HG02642 (cell line): ENCODE results near the gene ARHGAP33.

Source experiments
- ATAC-seq: cut with Tn5 transposase; IDR thresholded peaks from one replicate; pipeline ENCODE4 v1.9.1; 2021; ENCODE audit warnings: mild to moderate bottlenecking; ENCODE audit not compliant: unreplicated experiment, poor library complexity

Gene ARHGAP33

DNA sequence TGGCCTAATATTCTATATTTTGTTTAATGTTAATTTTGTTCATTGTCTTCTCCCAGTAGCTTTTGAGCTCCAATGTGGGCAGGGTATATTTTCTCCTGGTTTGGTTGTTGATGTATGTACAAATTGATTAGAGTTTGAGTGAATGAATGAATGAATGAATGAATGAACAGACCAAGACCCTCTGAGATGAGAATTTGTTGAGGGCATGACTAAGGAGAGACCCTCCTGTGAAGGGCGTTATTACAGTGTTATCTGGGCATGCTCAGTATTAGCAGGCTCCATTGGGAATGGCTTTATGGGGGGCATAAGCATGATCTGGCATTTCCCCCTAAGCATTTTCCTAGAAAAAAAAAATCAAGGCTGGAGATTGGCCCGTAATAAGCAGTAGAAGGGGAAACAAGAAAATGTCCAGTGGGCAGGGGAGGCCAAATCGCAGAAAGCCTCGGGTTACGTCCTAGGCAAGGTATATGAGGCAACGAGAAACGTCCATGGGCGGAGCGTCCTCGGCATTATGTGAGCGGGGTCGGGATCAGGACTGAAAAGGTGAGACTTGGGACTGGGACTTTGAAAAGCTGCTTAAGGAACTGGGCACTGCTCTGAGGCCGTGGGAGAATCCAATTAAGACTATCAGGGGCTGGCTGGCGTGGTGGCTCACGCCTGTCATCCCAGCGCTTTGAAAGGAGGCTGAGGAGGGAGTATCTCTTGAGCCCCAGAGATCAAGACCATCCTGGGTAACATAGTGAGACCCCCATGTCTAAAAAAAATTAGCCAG lies 904 bp upstream of the ARHGAP33 start:
- no peak for ATAC-seq

DNA sequence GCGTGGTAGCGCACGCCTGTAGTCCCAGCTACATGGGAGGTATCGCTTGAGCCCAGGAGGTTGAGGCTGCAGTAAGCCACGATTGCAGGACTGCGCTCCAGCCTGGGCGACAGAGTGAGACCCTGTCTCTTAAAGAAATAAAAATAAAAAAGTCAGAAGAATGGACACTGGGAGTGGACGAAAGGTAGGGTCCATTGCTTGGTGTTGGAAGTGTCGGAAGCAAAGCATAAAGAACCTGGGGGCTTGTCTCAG lies 392 bp upstream of the ARHGAP33 start:
- ATAC-seq, result no peak

DNA sequence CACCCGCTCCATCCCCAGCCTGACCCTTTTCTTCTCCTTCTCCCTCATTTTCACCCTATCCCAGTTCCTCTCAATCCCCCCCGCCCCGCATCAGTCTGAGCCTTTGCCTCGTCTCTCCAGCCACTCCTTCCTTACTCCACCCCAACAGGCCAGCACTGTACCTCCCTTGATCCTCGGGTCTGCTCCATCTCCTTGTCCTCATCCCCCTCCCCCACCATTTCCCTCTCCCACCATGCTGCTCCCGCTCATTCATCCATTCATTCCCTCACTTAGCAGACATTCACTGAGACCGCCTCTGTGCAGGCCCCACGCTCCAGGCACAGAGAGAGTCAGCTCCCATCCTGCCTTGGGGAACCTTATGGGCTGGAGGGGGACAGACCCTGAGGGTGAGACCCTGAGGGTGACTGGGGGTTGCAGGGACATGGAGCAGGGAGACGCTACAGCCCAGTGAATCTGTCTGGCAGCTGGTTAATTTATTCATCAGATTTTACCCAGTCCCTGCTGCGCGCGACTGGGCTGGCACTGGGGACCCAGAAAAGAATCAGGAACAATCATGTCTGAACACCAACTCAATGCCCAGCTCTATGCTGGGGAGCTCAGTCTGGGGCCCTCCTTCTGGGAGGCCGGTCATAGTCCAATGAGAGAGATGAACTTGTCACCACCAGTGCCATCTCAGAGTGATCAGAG lies 881 bp downstream of the ARHGAP33 start:
- no peak for ATAC-seq

DNA sequence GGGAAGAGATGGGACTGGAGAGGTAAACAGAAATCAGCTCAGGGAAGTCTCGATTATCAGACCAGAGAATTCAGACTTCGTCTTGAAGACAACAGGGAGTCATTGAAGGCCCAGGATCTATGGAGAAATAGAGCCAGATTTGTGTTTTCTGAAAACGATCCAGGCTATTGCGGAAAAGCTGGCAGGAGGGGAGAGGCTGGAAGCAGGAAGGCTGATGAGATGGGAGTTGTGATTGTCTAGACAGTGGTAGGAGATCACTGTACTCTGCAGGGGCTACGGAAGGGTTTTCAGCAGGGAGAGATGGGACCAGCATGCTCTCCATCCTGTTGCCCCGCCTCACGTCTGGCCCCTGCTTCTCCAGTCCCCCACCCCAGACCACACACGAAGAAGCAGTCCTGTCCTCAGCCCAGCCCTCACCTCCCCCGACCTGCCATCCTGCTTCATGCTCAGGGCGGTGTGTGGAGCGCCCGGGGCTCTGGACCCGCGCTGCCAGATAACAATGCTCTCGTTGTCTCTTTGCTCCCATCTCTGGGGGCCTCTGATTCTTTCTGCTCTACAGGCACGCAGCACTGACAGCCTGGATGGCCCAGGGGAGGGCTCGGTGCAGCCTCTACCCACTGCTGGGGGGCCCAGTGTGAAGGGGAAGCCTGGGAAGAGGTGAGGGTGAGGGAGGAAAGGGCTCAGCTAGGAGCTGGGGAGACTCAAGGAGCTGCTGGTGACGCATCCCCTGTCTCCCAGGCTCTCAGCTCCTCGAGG lies 1.9 kb downstream of the ARHGAP33 start:
- ATAC-seq, result no peak

DNA sequence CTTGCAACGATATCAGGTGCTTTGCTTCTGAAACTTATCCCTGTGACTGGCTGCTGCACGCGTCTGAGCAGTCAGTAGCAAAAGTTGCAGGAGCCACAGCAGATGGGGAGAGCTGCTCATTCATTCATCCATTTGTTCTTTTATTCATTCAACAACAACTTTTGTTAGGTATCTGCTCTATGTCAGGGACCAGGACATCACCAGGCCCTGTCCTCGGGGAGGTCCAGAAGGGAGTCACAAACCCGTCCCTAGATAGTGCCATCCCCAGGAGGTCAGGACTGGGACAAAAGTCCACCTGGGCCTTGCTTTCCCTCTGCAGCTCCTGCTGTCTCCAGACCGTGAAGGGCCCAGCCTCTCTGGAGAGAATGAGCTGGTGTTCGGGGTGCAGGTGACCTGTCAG lies 2.6 kb downstream of the ARHGAP33 start:
- no peak for ATAC-seq

DNA sequence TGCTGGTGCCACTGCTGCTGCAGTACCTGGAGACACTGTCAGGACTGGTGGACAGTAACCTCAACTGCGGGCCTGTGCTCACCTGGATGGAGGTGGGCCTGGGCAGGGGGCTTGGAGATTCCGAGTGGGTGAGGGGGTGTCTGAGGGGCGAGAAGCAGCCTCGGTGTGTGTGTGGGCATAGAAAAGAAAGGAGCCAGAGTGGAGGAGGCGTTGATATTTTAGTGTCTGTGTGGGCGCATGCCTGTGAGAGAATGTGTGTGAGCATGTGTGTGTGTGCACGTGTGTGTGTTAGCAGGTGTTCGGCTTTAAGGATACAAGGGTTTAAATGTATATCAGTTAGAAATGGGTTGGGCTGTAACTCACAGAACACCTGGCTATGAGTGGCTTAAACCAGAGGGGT lies 3.7 kb downstream of the ARHGAP33 start:
- ATAC-seq, result no peak

DNA sequence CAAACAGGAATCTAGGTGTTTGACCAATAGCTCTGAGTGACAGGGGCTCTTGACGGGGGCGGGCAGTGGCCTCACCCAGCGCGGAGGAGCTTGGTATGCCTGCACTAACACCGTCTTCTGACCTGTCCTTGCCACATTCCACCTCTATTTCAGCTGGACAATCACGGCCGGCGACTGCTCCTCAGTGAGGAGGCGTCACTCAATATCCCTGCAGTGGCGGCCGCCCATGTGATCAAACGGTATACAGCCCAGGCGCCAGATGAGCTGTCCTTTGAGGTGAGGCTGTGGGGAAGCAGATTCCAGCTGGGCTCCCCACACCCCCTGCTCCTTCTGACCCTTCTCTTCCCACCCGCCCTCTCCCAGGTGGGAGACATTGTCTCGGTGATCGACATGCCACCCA lies 4.7 kb downstream of the ARHGAP33 start:
- ATAC-seq, result no peak

DNA sequence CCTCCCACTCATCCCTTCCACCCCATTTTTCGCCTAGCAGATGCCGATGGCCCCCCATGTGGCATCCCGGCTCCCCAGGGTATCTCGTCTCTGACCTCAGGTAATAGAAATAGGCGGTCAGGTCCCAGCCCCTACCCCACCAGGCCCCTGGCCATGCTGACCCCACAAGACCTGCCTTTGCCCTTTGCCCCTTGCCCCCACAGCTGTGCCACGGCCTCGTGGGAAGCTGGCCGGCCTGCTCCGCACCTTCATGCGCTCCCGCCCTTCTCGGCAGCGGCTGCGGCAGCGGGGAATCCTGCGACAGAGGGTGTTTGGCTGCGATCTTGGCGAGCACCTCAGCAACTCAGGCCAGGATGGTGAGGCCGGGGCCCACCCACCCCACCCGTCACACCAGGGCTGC lies 5.4 kb downstream of the ARHGAP33 start:
- ATAC-seq, result no peak

DNA sequence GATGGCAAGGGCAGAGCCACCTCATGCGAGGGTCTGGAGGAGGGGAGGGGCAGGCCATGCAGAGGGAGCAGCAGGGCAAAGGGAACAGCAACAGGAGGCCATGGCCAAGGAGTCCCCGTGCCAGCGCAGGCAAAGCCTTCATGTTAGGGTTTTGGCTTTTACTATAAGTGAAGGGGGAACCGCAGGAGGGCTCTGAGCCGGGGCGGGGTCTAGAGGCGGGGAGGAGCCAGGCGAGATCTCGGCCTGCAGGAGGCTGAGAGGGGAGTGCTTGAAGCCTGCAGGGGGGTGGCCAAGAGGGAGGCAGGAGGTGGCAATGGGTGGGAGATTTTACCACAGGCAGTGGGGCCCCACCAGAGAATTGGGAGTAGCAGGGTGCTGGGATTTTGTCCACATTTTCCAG lies 6.3 kb downstream of the ARHGAP33 start:
- ATAC-seq, result no peak

DNA sequence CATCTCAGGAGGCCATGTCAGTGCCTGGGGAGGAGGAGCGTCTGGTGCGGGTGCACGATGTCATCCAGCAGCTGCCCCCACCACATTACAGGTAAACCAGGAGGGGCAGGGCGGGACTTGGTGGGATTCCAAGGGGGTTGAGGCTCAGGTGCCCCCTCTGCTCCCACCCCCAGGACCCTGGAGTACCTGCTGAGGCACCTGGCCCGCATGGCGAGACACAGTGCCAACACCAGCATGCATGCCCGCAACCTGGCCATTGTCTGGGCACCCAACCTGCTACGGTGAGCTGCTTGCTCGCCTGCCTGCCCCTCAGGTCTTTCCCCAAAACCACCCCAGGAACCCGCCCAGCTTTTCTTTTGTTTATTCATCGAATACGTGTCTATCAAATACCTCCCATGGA lies 7.2 kb downstream of the ARHGAP33 start:
- no peak for ATAC-seq

DNA sequence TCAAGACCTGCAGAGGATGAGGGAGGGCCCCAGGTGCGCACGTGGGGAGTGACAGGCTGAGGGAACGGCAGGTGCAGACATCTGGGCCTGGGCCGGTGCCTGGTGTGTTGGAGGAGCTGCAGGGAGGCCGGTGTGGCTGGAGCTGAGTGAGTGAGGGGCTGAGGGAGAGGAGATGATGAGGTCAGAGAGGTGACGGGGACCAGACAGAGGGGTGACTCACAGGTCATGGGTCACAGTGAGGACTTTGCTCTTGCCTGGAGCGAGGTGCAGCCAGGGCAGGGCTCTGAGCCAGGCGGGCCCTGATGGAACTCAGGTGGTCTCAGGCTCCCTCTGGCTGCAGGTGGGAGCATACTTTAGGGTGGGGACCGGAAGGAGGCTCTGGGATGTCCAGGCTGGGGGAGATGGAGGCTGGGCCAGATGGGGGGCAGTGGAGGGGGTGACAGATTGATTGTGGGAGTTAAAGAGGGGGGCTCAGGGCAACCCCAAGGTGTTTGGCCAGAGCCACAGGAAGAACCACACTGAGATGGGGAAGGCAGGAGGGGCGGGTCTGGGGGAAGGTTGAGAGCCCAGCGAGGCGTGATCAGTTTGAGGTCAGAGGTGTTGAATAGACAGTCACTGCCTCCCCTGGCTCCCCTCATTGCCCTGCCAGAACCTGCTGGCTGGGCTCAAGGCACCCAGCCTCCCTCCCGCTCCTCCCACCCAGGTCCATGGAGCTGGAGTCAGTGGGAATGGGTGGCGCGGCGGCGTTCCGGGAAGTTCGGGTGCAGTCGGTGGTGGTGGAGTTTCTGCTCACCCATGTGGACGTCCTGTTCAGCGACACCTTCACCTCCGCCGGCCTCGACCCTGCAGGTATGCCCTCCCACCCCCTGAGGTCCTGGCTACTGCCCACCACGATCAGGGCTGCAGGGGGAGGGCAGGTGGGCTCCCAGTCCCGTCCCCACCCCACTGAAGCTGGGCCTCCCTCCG lies 8.4 kb downstream of the ARHGAP33 start:
- ATAC-seq, result no peak

DNA sequence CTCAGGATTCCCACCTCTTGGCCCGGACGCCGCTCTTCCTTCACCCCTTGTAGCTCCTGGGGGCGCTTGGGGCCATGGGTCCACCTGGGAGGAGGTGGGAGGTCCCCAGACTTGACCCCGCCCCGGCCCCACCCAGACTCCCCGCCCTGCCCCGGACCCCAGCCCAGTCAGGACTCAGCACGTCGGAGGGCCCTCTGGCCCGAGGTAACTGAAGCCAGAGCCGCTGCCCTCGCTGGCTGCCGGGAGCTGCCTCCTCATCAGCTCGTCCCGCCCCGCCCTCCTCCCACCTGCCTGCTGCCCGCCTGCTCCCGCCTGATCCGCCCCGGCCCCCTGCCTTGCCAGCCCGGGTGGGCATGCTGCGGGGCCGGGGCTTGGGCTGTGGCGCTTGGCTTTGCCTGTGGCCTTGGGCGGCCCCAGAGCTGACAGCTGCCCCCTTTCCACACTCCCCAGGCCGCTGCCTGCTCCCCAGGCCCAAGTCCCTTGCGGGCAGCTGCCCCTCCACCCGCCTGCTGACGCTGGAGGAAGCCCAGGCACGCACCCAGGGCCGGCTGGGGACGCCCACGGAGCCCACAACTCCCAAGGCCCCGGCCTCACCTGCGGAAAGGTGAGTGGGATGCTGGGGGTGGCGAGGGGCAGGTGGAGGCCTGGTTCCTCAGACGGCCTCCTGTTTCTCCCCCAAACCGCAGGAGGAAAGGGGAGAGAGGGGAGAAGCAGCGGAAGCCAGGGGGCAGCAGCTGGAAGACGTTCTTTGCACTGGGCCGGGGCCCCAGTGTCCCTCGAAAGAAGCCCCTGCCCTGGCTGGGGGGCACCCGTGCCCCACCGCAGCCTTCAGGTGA lies 9.4 kb downstream of the ARHGAP33 start:
- ATAC-seq, result no peak

DNA sequence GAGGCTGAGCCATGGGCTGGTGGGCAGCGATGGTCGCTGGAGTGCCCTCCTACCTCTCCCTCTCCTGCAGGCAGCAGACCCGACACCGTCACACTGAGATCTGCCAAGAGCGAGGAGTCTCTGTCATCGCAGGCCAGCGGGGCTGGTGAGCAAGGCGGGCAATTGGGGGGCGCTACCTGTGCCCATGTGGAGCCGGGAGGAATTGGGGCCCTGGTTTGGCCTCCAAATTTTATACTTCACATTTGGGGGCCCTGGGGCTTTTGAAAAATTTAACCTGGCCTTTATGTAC lies 9.9 kb downstream of the ARHGAP33 start:
- ATAC-seq, result no peak

DNA sequence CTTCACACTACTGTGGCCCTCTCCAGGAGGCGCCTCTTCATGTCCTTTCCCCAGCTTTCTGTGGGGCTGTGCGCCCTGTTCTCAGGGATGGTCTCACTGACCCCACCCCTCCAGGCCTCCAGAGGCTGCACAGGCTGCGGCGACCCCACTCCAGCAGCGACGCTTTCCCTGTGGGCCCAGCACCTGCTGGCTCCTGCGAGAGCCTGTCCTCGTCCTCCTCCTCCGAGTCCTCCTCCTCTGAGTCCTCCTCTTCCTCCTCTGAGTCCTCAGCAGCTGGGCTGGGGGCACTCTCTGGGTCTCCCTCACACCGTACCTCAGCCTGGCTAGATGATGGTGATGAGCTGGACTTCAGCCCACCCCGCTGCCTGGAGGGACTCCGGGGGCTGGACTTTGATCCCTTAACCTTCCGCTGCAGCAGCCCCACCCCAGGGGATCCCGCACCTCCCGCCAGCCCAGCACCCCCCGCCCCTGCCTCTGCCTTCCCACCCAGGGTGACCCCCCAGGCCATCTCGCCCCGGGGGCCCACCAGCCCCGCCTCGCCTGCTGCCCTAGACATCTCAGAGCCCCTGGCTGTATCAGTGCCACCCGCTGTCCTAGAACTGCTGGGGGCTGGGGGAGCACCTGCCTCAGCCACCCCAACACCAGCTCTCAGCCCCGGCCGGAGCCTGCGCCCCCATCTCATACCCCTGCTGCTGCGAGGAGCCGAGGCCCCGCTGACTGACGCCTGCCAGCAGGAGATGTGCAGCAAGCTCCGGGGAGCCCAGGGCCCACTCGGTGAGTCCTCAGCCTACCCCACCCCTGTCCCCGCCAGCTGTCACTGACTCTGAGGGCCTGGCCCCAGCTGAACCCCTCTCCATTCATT lies 11.2 kb downstream of the ARHGAP33 start:
- no peak for ATAC-seq

DNA sequence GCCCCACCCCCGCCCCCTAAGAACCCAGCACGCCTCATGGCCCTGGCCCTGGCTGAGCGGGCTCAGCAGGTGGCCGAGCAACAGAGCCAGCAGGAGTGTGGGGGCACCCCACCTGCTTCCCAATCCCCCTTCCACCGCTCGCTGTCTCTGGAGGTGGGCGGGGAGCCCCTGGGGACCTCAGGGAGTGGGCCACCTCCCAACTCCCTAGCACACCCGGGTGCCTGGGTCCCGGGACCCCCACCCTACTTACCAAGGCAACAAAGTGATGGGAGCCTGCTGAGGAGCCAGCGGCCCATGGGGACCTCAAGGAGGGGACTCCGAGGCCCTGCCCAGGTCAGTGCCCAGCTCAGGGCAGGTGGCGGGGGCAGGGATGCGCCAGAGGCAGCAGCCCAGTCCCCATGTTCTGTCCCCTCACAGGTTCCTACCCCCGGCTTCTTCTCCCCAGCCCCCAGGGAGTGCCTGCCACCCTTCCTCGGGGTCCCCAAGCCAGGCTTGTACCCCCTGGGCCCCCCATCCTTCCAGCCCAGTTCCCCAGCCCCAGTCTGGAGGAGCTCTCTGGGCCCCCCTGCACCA lies 11.9 kb downstream of the ARHGAP33 start:
- ATAC-seq, result no peak

DNA sequence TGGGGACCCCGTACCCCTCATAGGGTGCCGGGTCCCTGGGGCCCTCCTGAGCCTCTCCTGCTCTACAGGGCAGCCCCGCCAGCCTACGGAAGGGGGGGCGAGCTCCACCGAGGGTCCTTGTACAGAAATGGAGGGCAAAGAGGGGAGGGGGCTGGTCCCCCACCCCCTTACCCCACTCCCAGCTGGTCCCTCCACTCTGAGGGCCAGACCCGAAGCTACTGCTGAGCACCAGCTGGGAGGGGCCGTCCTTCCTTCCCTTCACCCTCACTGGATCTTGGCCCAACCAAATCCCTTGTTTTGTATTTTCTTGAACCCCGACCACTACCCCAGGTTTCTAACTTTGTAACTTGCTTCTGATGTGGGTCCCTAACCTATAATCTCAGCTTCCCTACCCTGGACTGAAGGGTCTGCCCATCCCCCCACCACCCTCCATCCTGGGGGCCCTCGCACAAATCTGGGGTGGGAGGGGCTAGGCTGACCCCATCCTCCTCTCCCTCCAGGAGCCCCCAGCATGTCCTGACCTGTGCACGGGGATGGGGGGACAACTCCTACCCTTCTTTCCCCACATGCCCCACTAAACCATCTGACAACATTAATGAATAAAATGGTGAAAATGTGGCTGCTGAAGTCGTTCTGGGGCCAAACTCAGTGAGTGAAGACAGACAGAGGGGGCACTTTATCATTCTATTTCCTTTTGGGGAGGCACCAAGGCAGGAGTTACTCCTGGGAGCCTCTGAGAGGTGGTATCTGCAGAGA lies 13.0 kb downstream of the ARHGAP33 start:
- ATAC-seq, result no peak

DNA sequence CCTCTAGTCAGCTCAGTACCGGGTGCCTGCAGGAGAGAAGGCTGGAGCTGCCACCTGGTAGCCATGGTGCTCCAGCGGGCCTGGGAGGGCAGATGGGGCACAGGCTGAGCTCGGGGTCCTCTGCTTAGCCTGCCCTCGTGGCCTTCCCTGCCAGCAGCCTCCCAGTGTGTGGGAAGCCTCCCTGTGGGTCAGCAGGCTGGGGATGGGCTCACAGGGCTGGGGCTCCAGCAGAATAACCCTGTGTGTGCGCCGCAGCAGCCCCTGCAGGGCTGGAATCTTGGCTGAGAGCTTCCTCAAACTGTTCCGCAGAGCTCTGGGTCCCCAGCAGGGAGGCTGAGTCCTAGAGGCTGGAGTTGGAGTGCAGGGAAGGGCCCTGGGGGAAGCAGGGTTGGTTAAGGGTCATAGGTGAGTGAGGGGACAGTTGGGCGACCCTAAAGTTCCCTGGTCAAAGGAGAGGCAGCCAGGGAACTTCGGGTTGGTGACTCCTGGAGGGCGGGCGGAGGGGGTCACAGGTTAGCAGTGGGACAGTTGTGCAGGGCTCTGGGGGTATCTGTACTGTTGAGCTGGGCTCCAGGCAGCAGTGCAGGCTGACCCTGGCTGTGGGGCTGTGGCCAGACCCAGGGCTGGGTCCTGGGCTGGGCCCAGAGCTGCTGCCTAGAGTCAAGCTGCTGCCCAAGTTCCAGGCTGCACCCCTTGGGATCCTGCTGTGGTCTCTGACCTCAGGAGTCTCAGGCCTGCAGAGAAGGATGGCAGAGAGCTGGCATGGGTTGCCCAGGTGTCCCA lies 14.0 kb downstream of the ARHGAP33 start:
- ATAC-seq, result no peak
